ENCODE data around the gene EEIG1. TPM values are rescaled to one million over a fixed set of nuclear protein-coding genes. Genes with fewer than 3 reads are reported as not detected.

EEIG1 gene
- total RNA-seq, 1 experiment from 2014 or later: 52.3 TPM

DNA sequence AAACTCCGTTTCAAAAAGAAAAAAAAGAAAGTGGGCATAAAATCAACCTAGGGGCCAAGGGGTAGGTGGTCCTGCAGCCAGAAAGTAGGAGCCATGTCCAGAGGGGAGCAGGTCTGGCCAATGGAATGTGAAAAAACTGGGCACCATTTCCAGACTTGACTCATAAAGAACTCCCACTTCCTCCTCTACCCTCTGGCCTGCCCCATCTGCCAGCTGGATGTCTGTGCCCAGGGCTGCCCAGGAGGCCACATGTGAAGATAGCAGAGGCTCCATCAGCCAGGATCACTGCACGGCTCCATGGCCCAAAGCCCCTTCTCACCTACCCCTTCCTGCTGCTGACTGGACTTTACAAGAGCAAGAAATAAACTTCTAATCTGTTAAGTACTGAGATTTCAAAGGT is 42.1 kb upstream of the EEIG1 start:
- H3K4me3 Mint-ChIP-seq: no peak overlapping the region
- Histone ChIP-seq H3K27me3 (ENCODE audit: insufficient read depth, low read length) (no peaks in the 10 kb centered on the region), H3K9ac (ENCODE audit: extremely low read depth, insufficient read length, low read length) (no peak overlapping the region), H4K91ac (ENCODE audit: insufficient read length, low read depth, low read length) (no peak overlapping the region), H3K23me2 (ENCODE audit: insufficient read length, low read depth, low read length, poor library complexity, severe bottlenecking) (peaks cover 3% of the 10 kb centered on the region), H3K4me2 (ENCODE audit: insufficient read depth, insufficient read length, low read length) (no peak overlapping the region), H4K20me1 (ENCODE audit: control insufficient read depth, insufficient read depth, insufficient read length) (no peaks in the 10 kb centered on the region), H3K23ac (ENCODE audit: insufficient read length, low read depth, low read length) (no peak overlapping the region), H3K4ac (ENCODE audit: low read depth, low read length) (no peak overlapping the region), H3K56ac (ENCODE audit: insufficient read length, low read depth, low read length) (no peak overlapping the region), H3T11ph (ENCODE audit: low read length) (no peak overlapping the region), H3K9me3 (ENCODE audit: control insufficient read depth, low read depth, low read length) (no peaks in the 10 kb centered on the region), H3K4me1 (ENCODE audit: insufficient read depth, low read length) (no peaks in the 10 kb centered on the region), H3K27ac (ENCODE audit: insufficient read length, low read depth, low read length) (no peak overlapping the region), H2BK20ac (ENCODE audit: low read depth, low read length, poor library complexity, severe bottlenecking) (no peak overlapping the region), H2BK120ac (ENCODE audit: low read depth, low read length, poor library complexity, severe bottlenecking) (no peak overlapping the region), H3K79me2 (ENCODE audit: insufficient read depth, low read length) (no peaks in the 10 kb centered on the region), H3K18ac (ENCODE audit: insufficient read length, low read depth, low read length) (no peak overlapping the region), H4K5ac (ENCODE audit: insufficient read length, low read depth, low read length) (no peak overlapping the region), H4K8ac (replicated peaks; ENCODE audit: insufficient read length, low read depth, low read length) (no peak overlapping the region), H3K14ac (ENCODE audit: insufficient read depth, low read length) (no peak overlapping the region), H2BK5ac (ENCODE audit: insufficient read length, low read length) (no peak overlapping the region), H2BK15ac (ENCODE audit: low read depth, low read length) (no peak overlapping the region), H3K79me1 (ENCODE audit: insufficient read depth, low read depth, low read length, poor library complexity, severe bottlenecking) (no peaks in the 10 kb centered on the region), H2AK5ac (ENCODE audit: insufficient read length, low read length) (no peak overlapping the region), H2BK12ac (ENCODE audit: insufficient read length, low read depth, low read length) (no peak overlapping the region), H2AFZ (ENCODE audit: low read length) (no peak overlapping the region)
- TF ChIP-seq, protein P1, sequence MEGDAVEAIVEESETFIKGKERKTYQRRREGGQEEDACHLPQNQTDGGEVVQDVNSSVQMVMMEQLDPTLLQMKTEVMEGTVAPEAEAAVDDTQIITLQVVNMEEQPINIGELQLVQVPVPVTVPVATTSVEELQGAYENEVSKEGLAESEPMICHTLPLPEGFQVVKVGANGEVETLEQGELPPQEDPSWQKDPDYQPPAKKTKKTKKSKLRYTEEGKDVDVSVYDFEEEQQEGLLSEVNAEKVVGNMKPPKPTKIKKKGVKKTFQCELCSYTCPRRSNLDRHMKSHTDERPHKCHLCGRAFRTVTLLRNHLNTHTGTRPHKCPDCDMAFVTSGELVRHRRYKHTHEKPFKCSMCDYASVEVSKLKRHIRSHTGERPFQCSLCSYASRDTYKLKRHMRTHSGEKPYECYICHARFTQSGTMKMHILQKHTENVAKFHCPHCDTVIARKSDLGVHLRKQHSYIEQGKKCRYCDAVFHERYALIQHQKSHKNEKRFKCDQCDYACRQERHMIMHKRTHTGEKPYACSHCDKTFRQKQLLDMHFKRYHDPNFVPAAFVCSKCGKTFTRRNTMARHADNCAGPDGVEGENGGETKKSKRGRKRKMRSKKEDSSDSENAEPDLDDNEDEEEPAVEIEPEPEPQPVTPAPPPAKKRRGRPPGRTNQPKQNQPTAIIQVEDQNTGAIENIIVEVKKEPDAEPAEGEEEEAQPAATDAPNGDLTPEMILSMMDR (conservative IDR thresholded peaks at IDR 0.05): no peak
- H3K27me3 Mint-ChIP-seq (ENCODE audit: low read depth): peaks cover 3% of the 10 kb centered on the region
- no peak overlapping the region for H3K27ac Mint-ChIP-seq
- DNase-seq: no peak
- no peaks in the 10 kb centered on the region for H3K9me3 Mint-ChIP-seq
- no CpG with 5 or more reads among the region's 2 CpGs for WGBS (ENCODE audit: extremely low coverage, insufficient read length, low lambda C conversion rate)
- H3K4me1 Mint-ChIP-seq: peaks cover 2 to 3% of the 10 kb centered on the region in 2 experiments; a peak in 1 of 4 replicates
- no peaks in the 10 kb centered on the region for H3K36me3 Mint-ChIP-seq (ENCODE audit: insufficient read depth in 1 of 3, low read depth in 3 of 3)

All from H9 (cell line).